HG03175 (cell line): ENCODE results near the gene CACNA1F.

Experiments used
- ATAC-seq: cut with Tn5 transposase; IDR thresholded peaks from one replicate; pipeline ENCODE4 v1.9.1; 2021; ENCODE audit warnings: mild to moderate bottlenecking, moderate library complexity; ENCODE audit not compliant: unreplicated experiment

The CACNA1F gene

GRCh38 chrX:49157194-49157593 lies 75.9 kb downstream of the CACNA1F start:
- ATAC-seq, result no peak

- ATAC-seq, result peak; percentile 93
Measured at GRCh38 chrX:49155900-49156837, 77.0 kb downstream of the CACNA1F start.

GRCh38 chrX:49155243-49155899 lies 77.8 kb downstream of the CACNA1F start:
- peak; percentile 10 for ATAC-seq
